ENCODE results near the gene GFRA1. TPM values are rescaled to one million over a fixed set of nuclear protein-coding genes. Genes with fewer than 3 reads are reported as not detected.

GFRA1 gene
- total RNA-seq, 4 donors from 2014 or later = 1.8 to 21.4 (median 12.1) TPM

- Histone ChIP-seq H3K4me3 (no peak overlapping the region), H3K4me1 (no peaks in the 10 kb centered on the region), H3K27me3 (no peaks in the 10 kb centered on the region), H3K9me3 (no peaks in the 10 kb centered on the region), H3K36me3 (no peaks in the 10 kb centered on the region), H3K27ac (no peak overlapping the region)
- TF ChIP-seq POLR2A (IDR thresholded peaks at IDR 0.05) = no peak
- TF ChIP-seq, protein P1, sequence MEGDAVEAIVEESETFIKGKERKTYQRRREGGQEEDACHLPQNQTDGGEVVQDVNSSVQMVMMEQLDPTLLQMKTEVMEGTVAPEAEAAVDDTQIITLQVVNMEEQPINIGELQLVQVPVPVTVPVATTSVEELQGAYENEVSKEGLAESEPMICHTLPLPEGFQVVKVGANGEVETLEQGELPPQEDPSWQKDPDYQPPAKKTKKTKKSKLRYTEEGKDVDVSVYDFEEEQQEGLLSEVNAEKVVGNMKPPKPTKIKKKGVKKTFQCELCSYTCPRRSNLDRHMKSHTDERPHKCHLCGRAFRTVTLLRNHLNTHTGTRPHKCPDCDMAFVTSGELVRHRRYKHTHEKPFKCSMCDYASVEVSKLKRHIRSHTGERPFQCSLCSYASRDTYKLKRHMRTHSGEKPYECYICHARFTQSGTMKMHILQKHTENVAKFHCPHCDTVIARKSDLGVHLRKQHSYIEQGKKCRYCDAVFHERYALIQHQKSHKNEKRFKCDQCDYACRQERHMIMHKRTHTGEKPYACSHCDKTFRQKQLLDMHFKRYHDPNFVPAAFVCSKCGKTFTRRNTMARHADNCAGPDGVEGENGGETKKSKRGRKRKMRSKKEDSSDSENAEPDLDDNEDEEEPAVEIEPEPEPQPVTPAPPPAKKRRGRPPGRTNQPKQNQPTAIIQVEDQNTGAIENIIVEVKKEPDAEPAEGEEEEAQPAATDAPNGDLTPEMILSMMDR (IDR thresholded peaks at IDR 0.05) = no peak
- DNase-seq = no peak
Measured at GRCh38 chr10:116307455-116307854, 34.4 kb upstream of the GFRA1 start.

- no peak for DNase-seq
- Histone ChIP-seq H3K4me1 (no peaks in the 10 kb centered on the region), H3K27me3 (no peaks in the 10 kb centered on the region), H3K36me3 (no peaks in the 10 kb centered on the region), H3K9me3 (no peaks in the 10 kb centered on the region), H3K27ac (no peak overlapping the region), H3K4me3 (no peak overlapping the region)
- TF ChIP-seq, protein P1 (IDR thresholded peaks at IDR 0.05) = no peak
- no peak for TF ChIP-seq POLR2A (IDR thresholded peaks at IDR 0.05)
Measured at GRCh38 chr10:116306847-116307246, 33.8 kb upstream of the GFRA1 start.

DNA sequence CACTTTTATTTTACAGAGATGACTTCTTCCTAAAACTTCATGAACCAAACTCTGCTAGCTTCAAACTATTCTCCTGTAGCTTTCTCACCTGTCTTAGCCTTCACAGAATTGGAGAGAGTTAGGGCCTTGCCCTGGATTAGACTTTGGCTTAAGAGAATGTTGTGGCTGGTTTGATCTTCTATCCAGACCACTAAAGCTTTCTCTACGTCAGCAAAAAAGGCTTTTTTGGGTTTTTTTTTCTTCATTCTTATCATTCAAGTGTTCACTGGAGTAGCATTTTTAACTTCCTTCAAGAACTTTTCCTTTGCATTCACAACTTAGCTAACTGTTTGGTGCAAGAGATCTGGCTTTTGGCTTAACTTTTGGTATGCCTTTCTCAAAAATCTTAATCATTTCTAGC lies 31.9 kb upstream of the GFRA1 start:
- Histone ChIP-seq H3K9me3 (no peaks in the 10 kb centered on the region), H3K36me3 (no peaks in the 10 kb centered on the region), H3K27me3 (no peaks in the 10 kb centered on the region), H3K4me1 (no peaks in the 10 kb centered on the region), H3K4me3 (no peak overlapping the region), H3K27ac (no peak overlapping the region)
- TF ChIP-seq, protein P1 (IDR thresholded peaks at IDR 0.05) = no peak
- TF ChIP-seq POLR2A (IDR thresholded peaks at IDR 0.05) = no peak
- no peak for DNase-seq

DNA sequence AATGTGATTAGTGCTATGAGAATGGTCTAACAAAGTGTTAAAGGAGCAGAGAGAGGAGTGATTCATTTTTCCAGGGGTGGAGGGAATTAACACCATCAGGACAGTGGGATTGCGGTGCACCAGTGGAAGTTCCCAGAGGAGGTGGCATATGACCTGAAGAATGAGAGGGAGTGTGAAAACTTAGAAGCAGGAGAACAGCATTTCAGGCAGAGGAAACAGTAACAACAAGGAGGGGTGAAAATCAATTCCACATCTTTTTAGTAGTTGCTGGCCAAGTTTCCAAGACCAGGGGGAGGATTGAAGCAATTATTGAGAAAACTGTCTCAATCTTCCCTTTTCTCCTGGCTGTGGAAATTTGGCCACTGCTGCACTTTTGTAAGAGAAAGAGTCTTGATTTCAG lies 27.5 kb upstream of the GFRA1 start:
- Histone ChIP-seq H3K36me3 (no peaks in the 10 kb centered on the region), H3K27ac (no peak overlapping the region), H3K4me1 (no peaks in the 10 kb centered on the region), H3K27me3 (no peaks in the 10 kb centered on the region), H3K9me3 (no peaks in the 10 kb centered on the region), H3K4me3 (no peak overlapping the region)
- no peak for DNase-seq
- TF ChIP-seq, protein P1 (IDR thresholded peaks at IDR 0.05) = no peak
- no peak for TF ChIP-seq POLR2A (IDR thresholded peaks at IDR 0.05)

- Histone ChIP-seq H3K27ac (no peak overlapping the region), H3K36me3 (no peaks in the 10 kb centered on the region), H3K9me3 (no peaks in the 10 kb centered on the region), H3K4me3 (no peak overlapping the region), H3K4me1 (no peaks in the 10 kb centered on the region), H3K27me3 (no peaks in the 10 kb centered on the region)
- no peak for DNase-seq
- TF ChIP-seq, protein P1 (IDR thresholded peaks at IDR 0.05) = no peak
- no peak for TF ChIP-seq POLR2A (IDR thresholded peaks at IDR 0.05)
Measured at GRCh38 chr10:116298586-116298985, 25.6 kb upstream of the GFRA1 start.

- H3K9me3 ChIP-seq = no peaks in the 10 kb centered on the region
- no peak overlapping the region for H3K4me3 ChIP-seq
- no peaks in the 10 kb centered on the region for H3K36me3 ChIP-seq
- no peaks in the 10 kb centered on the region for H3K4me1 ChIP-seq
- DNase-seq = no peak
- H3K27me3 ChIP-seq = no peaks in the 10 kb centered on the region
- H3K27ac ChIP-seq = no peak overlapping the region
- no peak for TF ChIP-seq POLR2A (IDR thresholded peaks at IDR 0.05)
- TF ChIP-seq, protein P1 (IDR thresholded peaks at IDR 0.05) = no peak
Measured at GRCh38 chr10:116296291-116296721, 23.3 kb upstream of the GFRA1 start.

All from Peyer's patch (tissue), 4 donors.